HEK293 (cell line): ENCODE measurements around the gene PLPP6.

Source experiments
- CTCF ChIA-PET: fragments of 350-600 bp; formaldehyde crosslinking; extraction: SDS; loops from one replicate; lab custom pipeline; 2021; ENCODE audit warnings: antibody characterized with exemption; lab: Yijun Ruan, JAX
- POLR2A ChIA-PET: fragments of 300-600 bp; formaldehyde crosslinking; extraction: SDS; loops from one replicate; lab custom pipeline; 2020; ENCODE audit warnings: antibody characterized with exemption, inconsistent platforms; lab: Yijun Ruan, JAX
- H3K27ac ChIP-seq: fragments of 200-500 bp; sonication (Bioruptor generic); 2 replicates; pipeline ENCODE4 v1.5.1; 2014; ENCODE audit warnings: low read depth, low read length, control low read depth, inconsistent platforms; ENCODE audit errors: extremely low read depth
- H3K36me3 ChIP-seq, 2 experiments: fragments of 200-500 bp in 1 of 2; sonication (Bioruptor generic) in 1 of 2; 1 replicate in 1 of 2; 2 replicates in 1 of 2; pipeline ENCODE4 v1.5.1; 2014 to 2017; ENCODE audit warnings: inconsistent platforms in 2 of 2, low read length in 2 of 2; ENCODE audit not compliant: control insufficient read depth in 2 of 2, insufficient read depth in 1 of 2
- H3K4me1 ChIP-seq: fragments of 200-500 bp; sonication (Bioruptor generic); 2 replicates; pipeline ENCODE4 v1.5.1; 2014; ENCODE audit warnings: mild to moderate bottlenecking, low read length, inconsistent platforms; ENCODE audit not compliant: control insufficient read depth, insufficient read depth
- H3K4me3 ChIP-seq: 2 replicates; pipeline ENCODE4 v1.5.1; 2011; ENCODE audit warnings: low read depth, mild to moderate bottlenecking, control low read depth, low read length, moderate library complexity
- H3K9me3 ChIP-seq: fragments of 200-500 bp; sonication (Bioruptor generic); 2 replicates; pipeline ENCODE4 v1.5.1; 2014; ENCODE audit warnings: low read depth, low read length, inconsistent platforms; ENCODE audit not compliant: control insufficient read depth, insufficient read depth
- HIC1 ChIP-seq: fragments of 450-650 bp; formaldehyde crosslinking; IDR thresholded peaks from 2 replicates; pipeline ENCODE4 v1.5.1; 2016; ENCODE audit warnings: missing biosample characterization, missing genetic modification characterization
- ZBTB21 ChIP-seq: fragments of 450-650 bp; formaldehyde crosslinking; IDR thresholded peaks from 2 replicates; pipeline ENCODE4 v1.5.1; 2017; ENCODE audit warnings: missing biosample characterization, missing genetic modification characterization
- ZBTB7A ChIP-seq: fragments of 450-650 bp; formaldehyde crosslinking; IDR thresholded peaks from 2 replicates; pipeline ENCODE4 v1.5.1; 2016; ENCODE audit warnings: low read depth, missing biosample characterization, missing genetic modification characterization
- ZNF266 ChIP-seq: fragments of 450-650 bp; formaldehyde crosslinking; IDR thresholded peaks from 2 replicates; pipeline ENCODE4 v1.5.1; 2016; ENCODE audit warnings: missing biosample characterization, missing genetic modification characterization, low read depth
- ZNF280C ChIP-seq: fragments of 450-650 bp; formaldehyde crosslinking; IDR thresholded peaks from 2 replicates; pipeline ENCODE4 v1.5.1; 2016; ENCODE audit warnings: missing biosample characterization, missing genetic modification characterization
- ZNF311 ChIP-seq: fragments of 450-650 bp; formaldehyde crosslinking; IDR thresholded peaks from 2 replicates; pipeline ENCODE4 v1.5.1; 2017; ENCODE audit warnings: missing biosample characterization, missing genetic modification characterization, borderline replicate concordance
- ZNF416 ChIP-seq: fragments of 450-650 bp; formaldehyde crosslinking; IDR thresholded peaks from 2 replicates; pipeline ENCODE4 v1.5.1; 2016; ENCODE audit warnings: missing biosample characterization, missing genetic modification characterization
- ZNF501 ChIP-seq: fragments of 450-650 bp; formaldehyde crosslinking; IDR thresholded peaks from 2 replicates; pipeline ENCODE4 v1.5.1; 2016; ENCODE audit warnings: missing biosample characterization, missing genetic modification characterization
- ZNF555 ChIP-seq: fragments of 450-650 bp; formaldehyde crosslinking; conservative IDR thresholded peaks from 2 replicates; pipeline ENCODE4 v1.5.1; 2017; ENCODE audit warnings: missing biosample characterization, mild to moderate bottlenecking, missing genetic modification characterization, inconsistent platforms
- ZNF560 ChIP-seq: fragments of 450-650 bp; formaldehyde crosslinking; IDR thresholded peaks from 2 replicates; pipeline ENCODE4 v1.5.1; 2017; ENCODE audit warnings: missing biosample characterization, missing genetic modification characterization, borderline replicate concordance
- ZNF561 ChIP-seq: fragments of 450-650 bp; IDR thresholded peaks from 2 replicates; pipeline ENCODE4 v1.5.1; 2018; ENCODE audit warnings: missing biosample characterization, missing genetic modification characterization, borderline replicate concordance
- ZNF624 ChIP-seq: fragments of 450-650 bp; formaldehyde crosslinking; IDR thresholded peaks from 2 replicates; pipeline ENCODE4 v1.5.1; 2017; ENCODE audit warnings: missing biosample characterization, missing genetic modification characterization
- ZNF629 ChIP-seq: fragments of 450-650 bp; formaldehyde crosslinking; IDR thresholded peaks from 2 replicates; pipeline ENCODE4 v1.5.1; 2017; ENCODE audit warnings: missing biosample characterization, missing genetic modification characterization
- ZNF664 ChIP-seq: fragments of 450-650 bp; formaldehyde crosslinking; IDR thresholded peaks from 2 replicates; pipeline ENCODE4 v1.5.1; 2016; ENCODE audit warnings: missing biosample characterization, missing genetic modification characterization
- ZNF707 ChIP-seq: fragments of 450-650 bp; formaldehyde crosslinking; IDR thresholded peaks from 2 replicates; pipeline ENCODE4 v1.5.1; 2016; ENCODE audit warnings: missing biosample characterization, missing genetic modification characterization
- ZSCAN16 ChIP-seq: fragments of 450-650 bp; formaldehyde crosslinking; IDR thresholded peaks from 2 replicates; pipeline ENCODE4 v1.5.1; 2016; ENCODE audit warnings: missing biosample characterization, missing genetic modification characterization
- TF ChIP-seq, protein P1 (sequence below): fragments of 450-650 bp; formaldehyde crosslinking; IDR thresholded peaks from 2 replicates; pipeline ENCODE4 v1.5.1; 2016; ENCODE audit warnings: missing biosample characterization, missing genetic modification characterization, low read depth

Gene PLPP6

DNA sequence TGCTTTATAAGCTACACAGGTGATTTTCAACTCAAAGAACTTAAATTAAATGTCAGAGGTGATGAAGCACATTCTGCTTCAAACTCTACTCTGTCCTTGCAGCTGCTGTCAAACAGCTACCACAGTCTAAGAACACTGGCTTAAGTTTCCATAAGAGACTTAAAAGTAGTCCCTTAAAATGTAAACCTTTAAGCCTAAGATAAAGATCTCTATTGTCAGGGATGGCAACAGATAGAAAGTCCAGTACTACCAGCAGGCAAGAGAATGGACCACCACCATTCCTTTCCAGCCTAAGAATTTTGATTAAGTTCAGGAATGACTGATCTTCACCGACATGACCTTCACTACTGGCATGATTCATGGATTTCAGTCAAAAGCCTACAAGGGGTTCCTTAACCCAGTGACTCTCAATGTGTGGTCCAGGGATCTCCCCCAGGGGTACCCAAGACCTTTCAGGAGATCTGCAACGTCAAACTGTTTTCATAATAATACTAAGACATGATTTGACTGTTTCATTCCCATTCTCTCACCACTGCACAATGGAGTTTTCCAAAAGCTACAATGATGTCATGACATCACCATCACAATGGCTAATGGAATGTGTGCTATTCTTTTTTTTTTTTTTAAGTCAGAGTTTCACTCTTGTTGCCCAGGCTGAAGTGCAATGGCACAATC is 41.1 kb upstream of the PLPP6 start:
- H3K9me3 ChIP-seq = no peaks in the 10 kb centered on the region
- no peak overlapping the region for H3K27ac ChIP-seq
- H3K4me1 ChIP-seq = peaks cover 3% of the 10 kb centered on the region; the same call in 1 of the 2 replicates
- TF ChIP-seq ZNF560 (tag by site-specific recombination) (no peak), ZNF707 (no peak), ZBTB7A (tag by site-specific recombination) (no peak), ZNF311 (tag by site-specific recombination) (no peak), ZNF629 (tag by site-specific recombination) (no peak), ZSCAN16 (tag by site-specific recombination) (no peak)
- TF ChIP-seq, protein P1, sequence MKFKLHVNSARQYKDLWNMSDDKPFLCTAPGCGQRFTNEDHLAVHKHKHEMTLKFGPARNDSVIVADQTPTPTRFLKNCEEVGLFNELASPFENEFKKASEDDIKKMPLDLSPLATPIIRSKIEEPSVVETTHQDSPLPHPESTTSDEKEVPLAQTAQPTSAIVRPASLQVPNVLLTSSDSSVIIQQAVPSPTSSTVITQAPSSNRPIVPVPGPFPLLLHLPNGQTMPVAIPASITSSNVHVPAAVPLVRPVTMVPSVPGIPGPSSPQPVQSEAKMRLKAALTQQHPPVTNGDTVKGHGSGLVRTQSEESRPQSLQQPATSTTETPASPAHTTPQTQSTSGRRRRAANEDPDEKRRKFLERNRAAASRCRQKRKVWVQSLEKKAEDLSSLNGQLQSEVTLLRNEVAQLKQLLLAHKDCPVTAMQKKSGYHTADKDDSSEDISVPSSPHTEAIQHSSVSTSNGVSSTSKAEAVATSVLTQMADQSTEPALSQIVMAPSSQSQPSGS (tag by site-specific recombination) = peak; percentile 33; the same call in 1 of the 2 replicates
- no peaks in the 10 kb centered on the region for H3K36me3 ChIP-seq
- CTCF ChIA-PET = interaction anchor here (1.5 to 2.2 kb wide), 2 partner anchors 18 to 19 kb away, joined by 5 to 9 read pairs; no protein-coding TSS in a partner anchor
- POLR2A ChIA-PET = no interaction called here
- no peak overlapping the region for H3K4me3 ChIP-seq

- TF ChIP-seq ZNF555 (tag by site-specific recombination) = no peak
- TF ChIP-seq ZBTB21 (tag by site-specific recombination) = no peak
- no peak for TF ChIP-seq HIC1 (tag by site-specific recombination)
- TF ChIP-seq, all 188 proteins: peak for 0
- no peaks in the 10 kb centered on the region for H3K9me3 ChIP-seq
- ChIA-PET CTCF (interaction anchor here (0.6 to 2.2 kb wide), 4 partner anchors 8 to 886 kb away, joined by 3 to 7 read pairs (median 5); no protein-coding TSS in a partner anchor), POLR2A (no interaction called here)
- H3K4me1 ChIP-seq = peaks cover 3% of the 10 kb centered on the region; the same call in 1 of the 2 replicates
- no peaks in the 10 kb centered on the region for H3K36me3 ChIP-seq
- H3K4me3 ChIP-seq = no peak overlapping the region
- no peak overlapping the region for H3K27ac ChIP-seq
Measured at GRCh38 chr9:4622016-4622415, 40.1 kb upstream of the PLPP6 start.

DNA sequence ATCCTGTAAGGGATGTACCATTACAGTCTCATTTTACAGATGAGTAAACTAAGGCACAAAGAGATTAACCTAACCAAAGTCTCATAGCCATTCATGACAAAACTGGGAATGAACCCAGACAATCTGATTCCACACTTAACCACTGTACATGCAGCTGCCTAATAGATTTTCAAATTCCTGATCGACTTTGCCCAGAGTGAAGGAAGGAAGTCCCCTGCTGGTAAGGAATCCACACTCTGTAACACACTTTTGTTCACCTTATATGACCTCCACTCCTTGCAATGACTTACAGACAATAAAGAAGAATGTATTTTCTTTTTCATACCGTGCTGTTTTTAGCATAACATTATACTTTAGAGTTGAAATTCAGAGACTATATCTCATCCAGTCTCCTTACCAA is 31.3 kb upstream of the PLPP6 start:
- H3K27ac ChIP-seq = no peak overlapping the region
- H3K4me3 ChIP-seq = no peak overlapping the region
- TF ChIP-seq ZNF664 (tag by site-specific recombination) (peak; percentile 74; the same call in 1 of the 2 replicates), ZNF624 (no peak), ZNF266 (no peak), ZNF501 (tag by site-specific recombination) (no peak), ZNF280C (tag by site-specific recombination) (no peak), ZNF561 (tag by site-specific recombination) (no peak), ZNF416 (tag by site-specific recombination) (no peak)
- no peaks in the 10 kb centered on the region for H3K9me3 ChIP-seq
- CTCF ChIA-PET = interaction anchor here (0.6 to 1.0 kb wide), 2 partner anchors 8 to 1411 kb away, joined by 3 read pairs; no protein-coding TSS in a partner anchor
- no peaks in the 10 kb centered on the region for H3K4me1 ChIP-seq
- H3K36me3 ChIP-seq = no peaks in the 10 kb centered on the region
- POLR2A ChIA-PET = no interaction called here
